ENCODE measurements around the gene GDPD3. TPM values are rescaled to one million over a fixed set of nuclear protein-coding genes. Genes with fewer than 3 reads are reported as not detected.

GDPD3 gene, protein sequence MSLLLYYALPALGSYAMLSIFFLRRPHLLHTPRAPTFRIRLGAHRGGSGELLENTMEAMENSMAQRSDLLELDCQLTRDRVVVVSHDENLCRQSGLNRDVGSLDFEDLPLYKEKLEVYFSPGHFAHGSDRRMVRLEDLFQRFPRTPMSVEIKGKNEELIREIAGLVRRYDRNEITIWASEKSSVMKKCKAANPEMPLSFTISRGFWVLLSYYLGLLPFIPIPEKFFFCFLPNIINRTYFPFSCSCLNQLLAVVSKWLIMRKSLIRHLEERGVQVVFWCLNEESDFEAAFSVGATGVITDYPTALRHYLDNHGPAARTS
- 1.2 to 1.5 TPM (median 1.3 TPM) in 5 replicates for total RNA-seq (2022; extraction: Qiagen RNA extraction)

GRCh38 chr16:30113031-30113710 is at the start of gene GDPD3:
Gene GDPD3, minus strand, starts transcription at chr16:30113537. Its CDS starts 59 bp downstream, at chr16:30113478.

GRCh38 chr16:30096105-30096861 is 17.1 kb downstream of the GDPD3 start, which contains the start of gene YPEL3:
Gene YPEL3, minus strand, starts transcription at chr16:30096213. Its CDS starts 731 bp downstream, at chr16:30095482.

GRCh38 chr16:30091474-30092372 is 21.6 kb downstream of the GDPD3 start, which contains the start of gene TBX6:
Gene TBX6, minus strand, starts transcription at chr16:30091924. Its CDS starts 731 bp downstream, at chr16:30091193.

DNA sequence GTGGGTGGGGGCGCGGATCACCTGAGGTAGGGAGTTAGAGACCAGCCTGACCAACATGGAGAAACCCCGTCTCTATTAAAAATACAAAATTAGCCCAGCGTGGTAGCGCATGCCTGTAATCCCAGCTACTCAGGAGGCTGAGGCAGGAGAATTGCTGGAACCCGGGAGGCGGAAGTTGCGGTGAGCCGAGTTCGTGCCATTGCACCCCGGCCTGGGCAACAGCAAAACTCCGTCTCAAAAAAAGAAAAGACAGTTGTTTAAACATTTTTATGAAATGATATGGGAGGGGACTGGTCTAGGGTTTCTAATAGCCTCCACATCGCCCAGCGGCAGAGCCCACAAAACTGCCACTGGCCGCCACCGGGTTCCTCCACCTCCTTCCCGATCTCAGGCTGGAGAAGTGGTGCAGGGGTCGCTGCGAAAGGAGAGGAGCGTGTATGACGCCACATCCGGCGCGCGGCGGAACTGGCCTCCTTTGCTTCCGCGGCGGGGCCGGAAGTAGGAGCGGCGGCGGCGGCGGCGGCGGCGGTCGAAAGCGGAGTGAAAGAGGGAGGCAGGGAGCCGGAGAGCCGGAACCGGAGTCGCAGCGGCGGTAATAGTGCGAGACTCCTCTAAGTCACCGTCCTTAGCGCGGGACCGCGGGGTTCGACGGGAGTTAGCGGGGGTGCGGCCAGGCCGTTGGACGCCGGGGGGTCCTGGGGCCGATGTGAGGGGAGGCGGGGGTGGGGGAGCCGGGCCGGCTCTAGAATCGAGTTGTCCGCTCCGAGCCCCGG is 37.6 kb downstream of the GDPD3 start, which contains the start of gene PPP4C:
TSS of gene PPP4C (plus strand) at position 492 of the 773 bp plus-strand sequence. CDS start 384 bp downstream, outside the sequence.

DNA sequence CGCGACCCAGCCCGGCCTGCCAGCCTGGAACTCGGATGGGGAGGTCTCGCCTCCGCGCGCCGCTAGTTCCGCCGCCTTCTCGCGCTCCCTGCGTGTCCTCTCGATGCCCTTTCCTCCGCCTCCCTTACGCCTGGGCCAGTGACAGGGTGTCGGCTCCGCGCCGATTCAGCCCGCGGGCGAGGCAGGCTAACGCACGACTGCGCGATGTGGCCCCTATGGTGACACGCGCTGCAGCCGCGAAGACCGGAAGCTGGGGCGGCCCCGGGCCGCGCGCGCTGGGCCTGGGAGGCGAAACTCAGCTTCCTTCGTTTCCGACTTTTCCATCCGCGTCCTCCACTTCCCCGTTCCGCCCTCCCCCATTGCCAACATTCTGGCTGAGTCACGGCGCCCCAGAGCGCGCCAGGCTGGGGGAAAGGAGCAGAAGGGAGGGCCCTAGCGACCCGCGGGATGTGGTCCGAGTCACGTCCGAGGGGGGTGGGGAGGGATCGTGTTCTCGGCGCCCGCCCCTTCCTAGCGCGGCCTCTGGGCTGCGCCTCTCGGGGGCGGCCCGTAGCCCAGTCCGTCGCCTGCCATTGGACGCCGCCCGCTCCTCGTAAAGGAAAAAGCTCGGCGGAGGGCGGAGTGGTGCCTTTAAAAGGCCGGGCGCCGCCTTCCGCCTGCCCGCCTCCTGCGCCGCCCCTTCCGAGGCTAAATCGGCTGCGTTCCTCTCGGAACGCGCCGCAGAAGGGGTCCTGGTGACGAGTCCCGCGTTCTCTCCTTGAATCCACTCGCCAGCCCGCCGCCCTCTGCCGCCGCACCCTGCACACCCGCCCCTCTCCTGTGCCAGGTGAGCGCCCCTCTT is 48.0 kb downstream of the GDPD3 start, which contains the start of gene ALDOA:
TSS of gene ALDOA (plus strand) at position 659 of the 841 bp plus-strand sequence. CDS start 1,138 bp downstream, outside the sequence.

Other genes with a start within 250 kb of the GDPD3 start
- 18.2 to 22.4 TPM (median 20.4 TPM) in 5 replicates for gene SEZ6L2, start 214.0 kb downstream of the GDPD3 start, total RNA-seq (2022; extraction: Qiagen RNA extraction)
- 15.8 to 26.9 TPM (median 23.3 TPM) in 5 replicates for gene ASPHD1, start 213.0 kb downstream of the GDPD3 start, total RNA-seq (2022; extraction: Qiagen RNA extraction)
- gene KCTD13, start 187.3 kb downstream of the GDPD3 start, total RNA-seq (2022; extraction: Qiagen RNA extraction), result 12.0 to 15.5 TPM (median 13.9 TPM) in 5 replicates
- 83.5 to 102 TPM (median 96.1 TPM) in 5 replicates for gene TMEM219, start 151.5 kb downstream of the GDPD3 start, total RNA-seq (2022; extraction: Qiagen RNA extraction)
- gene TAOK2, start 139.7 kb downstream of the GDPD3 start, total RNA-seq (2022; extraction: Qiagen RNA extraction), result 28.0 to 31.9 TPM (median 30.9 TPM) in 5 replicates
- gene HIRIP3, start 117.9 kb downstream of the GDPD3 start, total RNA-seq (2022; extraction: Qiagen RNA extraction), result 14.5 to 17.7 TPM (median 15.5 TPM) in 5 replicates
- 94.8 to 122 TPM (median 102 TPM) in 5 replicates for gene INO80E, start 117.3 kb downstream of the GDPD3 start, total RNA-seq (2022; extraction: Qiagen RNA extraction)
- 1.5 to 2.5 TPM (median 2.0 TPM) in 5 replicates for gene DOC2A, start 102.5 kb downstream of the GDPD3 start, total RNA-seq (2022; extraction: Qiagen RNA extraction)
- not detected in 5 replicates for gene C16orf92, start 90.3 kb downstream of the GDPD3 start, total RNA-seq (2022; extraction: Qiagen RNA extraction)
- gene TLCD3B, start 82.3 kb downstream of the GDPD3 start, total RNA-seq (2022; extraction: Qiagen RNA extraction), result 0.18 to 0.43 TPM (median 0.32 TPM) in 5 replicates
- 1,622 to 1,806 TPM (median 1,747 TPM) in 5 replicates for gene ALDOA, start 47.8 kb downstream of the GDPD3 start, total RNA-seq (2022; extraction: Qiagen RNA extraction)
- 137 to 149 TPM (median 140 TPM) in 5 replicates for gene PPP4C, start 37.5 kb downstream of the GDPD3 start, total RNA-seq (2022; extraction: Qiagen RNA extraction)
- gene TBX6, start 21.6 kb downstream of the GDPD3 start, total RNA-seq (2022; extraction: Qiagen RNA extraction), result 0.23 to 0.33 TPM (median 0.28 TPM) in 5 replicates
- gene YPEL3, start 17.3 kb downstream of the GDPD3 start, total RNA-seq (2022; extraction: Qiagen RNA extraction), result 4.2 to 10.2 TPM (median 7.7 TPM) in 5 replicates
- gene MAPK3, start 9.7 kb upstream of the GDPD3 start, total RNA-seq (2022; extraction: Qiagen RNA extraction), result 32.3 to 36.4 TPM (median 35.2 TPM) in 5 replicates
- 1.9 to 2.9 TPM (median 2.8 TPM) in 5 replicates for gene CORO1A, start 70.1 kb upstream of the GDPD3 start, total RNA-seq (2022; extraction: Qiagen RNA extraction)
- gene BOLA2B, start 80.1 kb upstream of the GDPD3 start, total RNA-seq (2022; extraction: Qiagen RNA extraction), result 98.3 to 218 TPM (median 209 TPM) in 5 replicates
- 7.8 to 14.7 TPM (median 13.7 TPM) in 5 replicates for gene SLX1A, start 80.3 kb upstream of the GDPD3 start, total RNA-seq (2022; extraction: Qiagen RNA extraction)
- 4.9 to 10.8 TPM (median 7.0 TPM) in 5 replicates for gene SULT1A3, start 85.7 kb upstream of the GDPD3 start, total RNA-seq (2022; extraction: Qiagen RNA extraction)
- gene NPIPB13, start 134.9 kb upstream of the GDPD3 start, total RNA-seq (2022; extraction: Qiagen RNA extraction), result 1.7 to 3.0 TPM (median 2.7 TPM) in 5 replicates
- 61.2 to 68.0 TPM (median 65.7 TPM) in 5 replicates for gene CD2BP2, start 241.8 kb upstream of the GDPD3 start, total RNA-seq (2022; extraction: Qiagen RNA extraction)